ENCODE measurements around the gene AKAP6. TPM values are rescaled to one million over a fixed set of nuclear protein-coding genes. Genes with fewer than 3 reads are reported as not detected.

The AKAP6 gene
- total and polyA plus RNA-seq, 12 donors = 0.71 to 24.7 (median 8.1) TPM

GRCh38 chr14:32531942-32532515 lies 202.9 kb downstream of the AKAP6 start:
- no peaks in the 10 kb centered on the region for H3K27me3 ChIP-seq
- H3K36me3 ChIP-seq (replicated peaks in 1 of 2) = no peaks in the 10 kb centered on the region
- no peak for DNase-seq
- 62 to 72% (median 64%) methylated on average over 2 of the region's 2 CpGs for WGBS, 4 donors
- intact Hi-C loops (cut with DNase I) = no loop called here
- H3K4me1 ChIP-seq (replicated peaks in 1 of 2) = no peaks in the 10 kb centered on the region
- H3K27ac ChIP-seq = no peak overlapping the region
- TF ChIP-seq CTCF (IDR thresholded peaks at IDR 0.05) = no peak
- no peaks in the 10 kb centered on the region for H3K9me3 ChIP-seq (replicated peaks in 1 of 3)
- no peak overlapping the region for H3K4me3 ChIP-seq

GRCh38 chr14:32534145-32534544 lies 205.0 kb downstream of the AKAP6 start:
- intact Hi-C loops (cut with DNase I) = no loop called here

GRCh38 chr14:32536175-32536574 lies 207.1 kb downstream of the AKAP6 start:
- intact Hi-C loops (cut with DNase I) = no loop called here
- Histone ChIP-seq H3K36me3 (replicated peaks in 1 of 2) (no peaks in the 10 kb centered on the region), H3K27me3 (no peaks in the 10 kb centered on the region), H3K4me1 (replicated peaks in 1 of 2) (no peaks in the 10 kb centered on the region), H3K9me3 (replicated peaks in 1 of 3) (no peaks in the 10 kb centered on the region), H3K27ac (no peak overlapping the region), H3K4me3 (no peak overlapping the region)
- TF ChIP-seq POLR2A (IDR thresholded peaks at IDR 0.05) = no peak
- no peak for TF ChIP-seq CTCF (IDR thresholded peaks at IDR 0.05)
- 85 to 88% (median 86%) methylated on average over 2 of the region's 2 CpGs for WGBS, 4 donors
- no peak for DNase-seq

More at GRCh38 chr14:32534145-32534544, 205.0 kb downstream of the AKAP6 start:
- TF ChIP-seq POLR2A (IDR thresholded peaks at IDR 0.05) (no peak), CTCF (IDR thresholded peaks at IDR 0.05) (no peak)
- no peak overlapping the region for H3K27ac ChIP-seq
- no peaks in the 10 kb centered on the region for H3K9me3 ChIP-seq (replicated peaks in 1 of 3)
- H3K4me1 ChIP-seq (replicated peaks in 1 of 2) = no peaks in the 10 kb centered on the region
- H3K27me3 ChIP-seq = no peaks in the 10 kb centered on the region
- WGBS, 4 donors = 80 to 87% (median 84%) methylated on average over 3 of the region's 3 CpGs
- no peak overlapping the region for H3K4me3 ChIP-seq
- no peak for DNase-seq
- H3K36me3 ChIP-seq (replicated peaks in 1 of 2) = no peaks in the 10 kb centered on the region

GRCh38 chr14:32537166-32537565 lies 208.1 kb downstream of the AKAP6 start:
- DNase-seq = no peak
- no peak overlapping the region for H3K4me3 ChIP-seq
- H3K27me3 ChIP-seq = no peaks in the 10 kb centered on the region
- H3K4me1 ChIP-seq (replicated peaks in 1 of 2) = peaks cover under 1 to 2% of the 10 kb centered on the region in 2 donors
- H3K9me3 ChIP-seq (replicated peaks in 1 of 3) = no peaks in the 10 kb centered on the region
- H3K36me3 ChIP-seq (replicated peaks in 1 of 2) = no peaks in the 10 kb centered on the region
- no peak overlapping the region for H3K27ac ChIP-seq
- WGBS, 4 donors = 92 to 95% (median 95%) methylated on average over 4 of the region's 4 CpGs
- no peak for TF ChIP-seq POLR2A (IDR thresholded peaks at IDR 0.05)
- no peak for TF ChIP-seq CTCF (IDR thresholded peaks at IDR 0.05)
- intact Hi-C loops (cut with DNase I) = no loop called here

Measured in adrenal gland (tissue), 12 donors.